GM23338 (cell line): ENCODE results near the gene SLC25A24. TPM values are rescaled to one million over a fixed set of nuclear protein-coding genes. Genes with fewer than 3 reads are reported as not detected.
A peak's percentile ranks its signal among the peaks of the same experiment; 100 is the strongest.

Experiments
- ATAC-seq: fragments of 200-7000 bp; cut with Tn5 transposase; 3 replicates; pipeline ENCODE4 v1.9.1; 2020
- DNase-seq: peaks from one replicate; pipeline ENCODE4 v3.0.0-alpha.2; 2015; ENCODE audit warnings: low spot score
- H2AFZ ChIP-seq: fragments of 200-600 bp; sonication (generic); 2 replicates; pipeline ENCODE4 v1.8.0; 2016; ENCODE audit warnings: antibody characterized with exemption, mild to moderate bottlenecking, moderate library complexity
- H3F3A ChIP-seq: fragments of 200-600 bp; sonication (generic); replicated peaks from 2 replicates; pipeline ENCODE4 v1.8.0; 2017; ENCODE audit warnings: antibody characterized with exemption, mixed run types, low read depth
- H3K27ac ChIP-seq: fragments of 200-600 bp; sonication (generic); 2 replicates; pipeline ENCODE4 v1.6.1; 2016; ENCODE audit warnings: low read depth
- H3K27me3 ChIP-seq: fragments of 200-600 bp; sonication (generic); 2 replicates; pipeline ENCODE4 v1.8.0; 2016; ENCODE audit warnings: mild to moderate bottlenecking, mixed run types, moderate library complexity; ENCODE audit not compliant: insufficient read depth
- H3K36me3 ChIP-seq: fragments of 200-600 bp; sonication (generic); 2 replicates; pipeline ENCODE4 v1.8.0; 2016; ENCODE audit warnings: mild to moderate bottlenecking; ENCODE audit not compliant: insufficient read depth
- H3K4me1 ChIP-seq: fragments of 200-600 bp; sonication (generic); 2 replicates; pipeline ENCODE4 v1.8.0; 2016; ENCODE audit warnings: mild to moderate bottlenecking, moderate library complexity; ENCODE audit not compliant: insufficient read depth
- H3K4me2 ChIP-seq: fragments of 200-600 bp; sonication (generic); 2 replicates; pipeline ENCODE4 v1.7.1; 2017; ENCODE audit warnings: mixed run types
- H3K4me3 ChIP-seq: fragments of 200-600 bp; sonication (generic); 2 replicates; pipeline ENCODE4 v1.6.1; 2016; ENCODE audit warnings: mixed run types
- H3K79me2 ChIP-seq: fragments of 200-600 bp; sonication (generic); replicated peaks from 2 replicates; pipeline ENCODE4 v1.8.0; 2017; ENCODE audit warnings: mild to moderate bottlenecking; ENCODE audit not compliant: insufficient read depth
- H3K9me2 ChIP-seq: fragments of 200-600 bp; sonication (generic); 2 replicates; pipeline ENCODE4 v1.8.0; 2017; ENCODE audit not compliant: insufficient read depth
- H4K20me1 ChIP-seq: fragments of 200-600 bp; sonication (generic); replicated peaks from 2 replicates; pipeline ENCODE4 v1.8.0; 2017; ENCODE audit warnings: mild to moderate bottlenecking; ENCODE audit not compliant: insufficient read depth
- H3K27ac Mint-ChIP-seq: 2 replicates; pipeline ENCODE4 v1.8.0; 2020; ENCODE audit warnings: inconsistent platforms, mild to moderate bottlenecking, moderate library complexity, mixed read lengths
- H3K27me3 Mint-ChIP-seq: 3 replicates; pipeline ENCODE4 v1.8.0; 2022; ENCODE audit warnings: low read depth, mild to moderate bottlenecking, moderate library complexity, mixed read lengths, inconsistent platforms; ENCODE audit not compliant: insufficient read depth, poor library complexity
- H3K36me3 Mint-ChIP-seq: 3 replicates; pipeline ENCODE4 v1.8.0; 2021; ENCODE audit warnings: low read depth, mild to moderate bottlenecking, inconsistent platforms, moderate library complexity, mixed read lengths
- H3K4me1 Mint-ChIP-seq: 3 replicates; pipeline ENCODE4 v1.8.0; 2020; ENCODE audit warnings: mild to moderate bottlenecking, inconsistent platforms, mixed read lengths
- H3K4me3 Mint-ChIP-seq: 3 replicates; pipeline ENCODE4 v1.8.0; 2021; ENCODE audit warnings: moderate library complexity, mild to moderate bottlenecking, inconsistent platforms, mixed read lengths
- H3K9me3 Mint-ChIP-seq: 3 replicates; pipeline ENCODE4 v1.8.0; 2020; ENCODE audit warnings: moderate library complexity, mild to moderate bottlenecking, inconsistent platforms, mixed read lengths
- CREB1 ChIP-seq: fragments of 250-450 bp; sonication (Bioruptor Pico); IDR thresholded peaks from 2 replicates; pipeline ENCODE4 v1.5.0; 2020; ENCODE audit warnings: low read depth, mild to moderate bottlenecking, moderate library complexity
- EZH2 ChIP-seq: fragments of 200-600 bp; sonication (generic); IDR thresholded peaks from one replicate; pipeline ENCODE4 v1.8.0; 2017; ENCODE audit warnings: antibody characterized with exemption, mild to moderate bottlenecking, low read depth; ENCODE audit not compliant: unreplicated experiment
- EZH2phosphoT487 ChIP-seq: fragments of 200-600 bp; sonication (generic); IDR thresholded peaks from one replicate; pipeline ENCODE4 v1.8.1; 2018; ENCODE audit warnings: antibody characterized with exemption; ENCODE audit not compliant: unreplicated experiment
- NANOG ChIP-seq: IDR thresholded peaks from 2 replicates; pipeline ENCODE4 v1.6.1; 2016; ENCODE audit warnings: antibody characterized with exemption, borderline replicate concordance
- STAT1 ChIP-seq: IDR thresholded peaks from one replicate; pipeline ENCODE4 v1.6.1; 2016; ENCODE audit warnings: antibody characterized with exemption; ENCODE audit not compliant: unreplicated experiment
- ZNF114 ChIP-seq: fragments of 250-450 bp; sonication (Bioruptor Pico); IDR thresholded peaks from 2 replicates; pipeline ENCODE4 v1.5.0; 2020; ENCODE audit warnings: mild to moderate bottlenecking, moderate library complexity
- ZNF331 ChIP-seq: fragments of 250-450 bp; sonication (Bioruptor Pico); IDR thresholded peaks from 2 replicates; pipeline ENCODE4 v1.5.0; 2020; ENCODE audit warnings: low read depth, mild to moderate bottlenecking, moderate library complexity
- polyA plus RNA-seq: library from polyadenylated mRNA; unstranded; fragments of >200 nt; fragmentation: Nextera tagmentation; extraction: Ambion mirVana; gene quantifications from 2 replicates; pipeline ENCODE4 v1.2.1, GENCODE V29; 2016
- total RNA-seq: library from RNA; depleted of rRNA; stranded (reverse); fragments of >200 nt; shearing (Covaris generic); gene quantifications from 2 replicates; pipeline ENCODE4 v1.2.3, GENCODE V29; 2014
- TF ChIP-seq, protein P1 (sequence below), 2 experiments: fragments of 200-600 bp in 1 of 2; sonication (generic) in 1 of 2; conservative IDR thresholded peaks; 2 replicates each; pipeline versions ENCODE4 v1.5.1 to v1.6.1; 2016 to 2017; ENCODE audit warnings: antibody characterized with exemption in 2 of 2, low read depth in 2 of 2, mild to moderate bottlenecking in 2 of 2, moderate library complexity in 1 of 2
- TF ChIP-seq, protein P2 (sequence below): IDR thresholded peaks from 2 replicates; pipeline ENCODE4 v1.6.1; 2016; ENCODE audit warnings: antibody characterized with exemption
- TF ChIP-seq, protein P3 (sequence below): IDR thresholded peaks from one replicate; pipeline ENCODE4 v1.6.1; 2018; ENCODE audit warnings: antibody characterized with exemption; ENCODE audit not compliant: unreplicated experiment

The SLC25A24 gene
- total and polyA plus RNA-seq, 2 experiments from 2014 or later: 17.4 to 46.0 TPM

DNA sequence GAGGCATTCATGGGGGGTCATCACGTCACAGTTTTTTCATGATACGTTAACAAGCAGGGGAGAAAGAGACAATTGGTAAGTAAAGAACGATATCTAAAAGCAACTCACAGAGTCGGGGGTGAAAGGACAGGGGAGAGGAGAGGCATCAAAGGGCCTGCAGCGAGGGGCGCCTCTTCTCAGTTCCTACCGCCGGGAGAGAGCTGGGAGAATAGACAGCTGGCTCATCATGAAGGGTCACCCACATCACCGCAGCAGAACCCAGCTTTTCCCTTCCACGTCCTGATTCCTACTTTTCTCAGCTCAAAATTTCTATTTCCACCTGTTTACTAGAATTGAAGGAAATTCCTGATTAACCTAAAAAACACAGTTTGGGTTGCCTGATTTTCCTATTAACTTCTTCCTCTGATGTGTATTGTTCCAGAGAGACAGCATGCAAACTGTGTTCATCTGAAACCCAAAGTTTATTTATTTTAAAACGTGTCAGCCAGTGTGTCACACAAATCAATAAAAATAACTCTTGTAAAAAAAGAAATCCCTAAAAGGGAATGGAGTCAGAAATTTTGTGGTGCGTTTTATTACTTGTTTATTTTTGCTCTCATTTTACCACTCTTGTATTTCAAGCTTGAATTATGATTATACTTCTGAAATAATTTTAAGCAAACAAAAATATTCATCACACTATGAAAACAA is 75.4 kb downstream of the SLC25A24 start:
- Mint-ChIP-seq H3K4me1 (peaks cover 13% of the 10 kb centered on the region), H3K36me3 (no peaks in the 10 kb centered on the region), H3K27ac (no peak overlapping the region; the same call in 1 of the 2 replicates), H3K4me3 (no peak overlapping the region), H3K9me3 (no peaks in the 10 kb centered on the region), H3K27me3 (peaks cover 8% of the 10 kb centered on the region)
- Histone ChIP-seq H3K4me3 (no peak overlapping the region), H3K79me2 (no peaks in the 10 kb centered on the region), H3K27me3 (no peaks in the 10 kb centered on the region), H3K9me2 (no peaks in the 10 kb centered on the region), H3K27ac (no peak overlapping the region), H3K4me2 (no peak overlapping the region), H3K36me3 (no peaks in the 10 kb centered on the region), H3K4me1 (no peaks in the 10 kb centered on the region), H4K20me1 (no peaks in the 10 kb centered on the region), H3F3A (no peaks in the 10 kb centered on the region), H2AFZ (no peak overlapping the region)
- ATAC-seq: peak; percentile 48
- TF ChIP-seq CREB1 (no peak), NANOG (no peak), STAT1 (no peak), EZH2 (no peak), ZNF331 (CRISPR knock-in tag) (no peak)
- peak; percentile 22 for DNase-seq

DNA sequence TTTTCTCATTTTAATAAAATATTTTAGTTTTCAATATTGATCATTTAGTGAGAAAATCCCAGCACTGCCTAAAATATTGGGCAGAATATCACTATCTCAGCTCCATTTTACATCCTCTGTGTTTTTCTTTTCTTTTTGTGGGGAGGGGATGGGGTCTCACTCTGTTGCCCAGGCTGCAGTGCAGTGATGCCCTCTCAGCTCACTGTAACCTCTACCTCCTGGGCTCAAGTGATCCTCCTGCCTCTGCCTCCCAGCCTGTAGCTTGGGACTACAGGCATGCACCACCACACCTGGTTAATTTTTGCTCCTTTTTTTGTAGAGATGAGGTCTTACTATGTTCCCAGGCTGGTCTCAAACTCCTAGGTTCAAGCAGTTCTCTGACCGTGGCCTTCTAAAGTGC is 76.1 kb downstream of the SLC25A24 start:
- ATAC-seq (no peak), DNase-seq (no peak)
- no peaks in the 10 kb centered on the region for H3K4me1 ChIP-seq
- no peaks in the 10 kb centered on the region for H3K79me2 ChIP-seq
- no peaks in the 10 kb centered on the region for H3K36me3 ChIP-seq
- no peak overlapping the region for H3K27ac ChIP-seq
- H3K4me1 Mint-ChIP-seq: peaks cover 13% of the 10 kb centered on the region
- no peak overlapping the region for H2AFZ ChIP-seq
- no peaks in the 10 kb centered on the region for H3K36me3 Mint-ChIP-seq
- H3K4me3 Mint-ChIP-seq: no peak overlapping the region
- no peaks in the 10 kb centered on the region for H4K20me1 ChIP-seq
- no peaks in the 10 kb centered on the region for H3K27me3 ChIP-seq
- no peaks in the 10 kb centered on the region for H3F3A ChIP-seq
- H3K9me3 Mint-ChIP-seq: no peaks in the 10 kb centered on the region
- peaks cover 8% of the 10 kb centered on the region for H3K27me3 Mint-ChIP-seq
- H3K4me3 ChIP-seq: no peak overlapping the region
- H3K9me2 ChIP-seq: no peaks in the 10 kb centered on the region
- no peak overlapping the region for H3K4me2 ChIP-seq
- H3K27ac Mint-ChIP-seq: no peak overlapping the region
- TF ChIP-seq, protein P1, sequence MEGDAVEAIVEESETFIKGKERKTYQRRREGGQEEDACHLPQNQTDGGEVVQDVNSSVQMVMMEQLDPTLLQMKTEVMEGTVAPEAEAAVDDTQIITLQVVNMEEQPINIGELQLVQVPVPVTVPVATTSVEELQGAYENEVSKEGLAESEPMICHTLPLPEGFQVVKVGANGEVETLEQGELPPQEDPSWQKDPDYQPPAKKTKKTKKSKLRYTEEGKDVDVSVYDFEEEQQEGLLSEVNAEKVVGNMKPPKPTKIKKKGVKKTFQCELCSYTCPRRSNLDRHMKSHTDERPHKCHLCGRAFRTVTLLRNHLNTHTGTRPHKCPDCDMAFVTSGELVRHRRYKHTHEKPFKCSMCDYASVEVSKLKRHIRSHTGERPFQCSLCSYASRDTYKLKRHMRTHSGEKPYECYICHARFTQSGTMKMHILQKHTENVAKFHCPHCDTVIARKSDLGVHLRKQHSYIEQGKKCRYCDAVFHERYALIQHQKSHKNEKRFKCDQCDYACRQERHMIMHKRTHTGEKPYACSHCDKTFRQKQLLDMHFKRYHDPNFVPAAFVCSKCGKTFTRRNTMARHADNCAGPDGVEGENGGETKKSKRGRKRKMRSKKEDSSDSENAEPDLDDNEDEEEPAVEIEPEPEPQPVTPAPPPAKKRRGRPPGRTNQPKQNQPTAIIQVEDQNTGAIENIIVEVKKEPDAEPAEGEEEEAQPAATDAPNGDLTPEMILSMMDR (conservative IDR thresholded peaks at IDR 0.05; ENCODE audit: low read depth in 2 of 2): no peak
- TF ChIP-seq ZNF114 (CRISPR knock-in tag): no peak
- no peak for TF ChIP-seq CREB1
- TF ChIP-seq STAT1: no peak
- TF ChIP-seq, protein P2, sequence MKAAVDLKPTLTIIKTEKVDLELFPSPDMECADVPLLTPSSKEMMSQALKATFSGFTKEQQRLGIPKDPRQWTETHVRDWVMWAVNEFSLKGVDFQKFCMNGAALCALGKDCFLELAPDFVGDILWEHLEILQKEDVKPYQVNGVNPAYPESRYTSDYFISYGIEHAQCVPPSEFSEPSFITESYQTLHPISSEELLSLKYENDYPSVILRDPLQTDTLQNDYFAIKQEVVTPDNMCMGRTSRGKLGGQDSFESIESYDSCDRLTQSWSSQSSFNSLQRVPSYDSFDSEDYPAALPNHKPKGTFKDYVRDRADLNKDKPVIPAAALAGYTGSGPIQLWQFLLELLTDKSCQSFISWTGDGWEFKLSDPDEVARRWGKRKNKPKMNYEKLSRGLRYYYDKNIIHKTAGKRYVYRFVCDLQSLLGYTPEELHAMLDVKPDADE: no peak
- no peak for TF ChIP-seq EZH2phosphoT487
- TF ChIP-seq ZNF331 (CRISPR knock-in tag): no peak
- TF ChIP-seq, protein P3, sequence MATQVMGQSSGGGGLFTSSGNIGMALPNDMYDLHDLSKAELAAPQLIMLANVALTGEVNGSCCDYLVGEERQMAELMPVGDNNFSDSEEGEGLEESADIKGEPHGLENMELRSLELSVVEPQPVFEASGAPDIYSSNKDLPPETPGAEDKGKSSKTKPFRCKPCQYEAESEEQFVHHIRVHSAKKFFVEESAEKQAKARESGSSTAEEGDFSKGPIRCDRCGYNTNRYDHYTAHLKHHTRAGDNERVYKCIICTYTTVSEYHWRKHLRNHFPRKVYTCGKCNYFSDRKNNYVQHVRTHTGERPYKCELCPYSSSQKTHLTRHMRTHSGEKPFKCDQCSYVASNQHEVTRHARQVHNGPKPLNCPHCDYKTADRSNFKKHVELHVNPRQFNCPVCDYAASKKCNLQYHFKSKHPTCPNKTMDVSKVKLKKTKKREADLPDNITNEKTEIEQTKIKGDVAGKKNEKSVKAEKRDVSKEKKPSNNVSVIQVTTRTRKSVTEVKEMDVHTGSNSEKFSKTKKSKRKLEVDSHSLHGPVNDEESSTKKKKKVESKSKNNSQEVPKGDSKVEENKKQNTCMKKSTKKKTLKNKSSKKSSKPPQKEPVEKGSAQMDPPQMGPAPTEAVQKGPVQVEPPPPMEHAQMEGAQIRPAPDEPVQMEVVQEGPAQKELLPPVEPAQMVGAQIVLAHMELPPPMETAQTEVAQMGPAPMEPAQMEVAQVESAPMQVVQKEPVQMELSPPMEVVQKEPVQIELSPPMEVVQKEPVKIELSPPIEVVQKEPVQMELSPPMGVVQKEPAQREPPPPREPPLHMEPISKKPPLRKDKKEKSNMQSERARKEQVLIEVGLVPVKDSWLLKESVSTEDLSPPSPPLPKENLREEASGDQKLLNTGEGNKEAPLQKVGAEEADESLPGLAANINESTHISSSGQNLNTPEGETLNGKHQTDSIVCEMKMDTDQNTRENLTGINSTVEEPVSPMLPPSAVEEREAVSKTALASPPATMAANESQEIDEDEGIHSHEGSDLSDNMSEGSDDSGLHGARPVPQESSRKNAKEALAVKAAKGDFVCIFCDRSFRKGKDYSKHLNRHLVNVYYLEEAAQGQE: no peak
